GM23338 (cell line): Measurements from ENCODE around the gene TTC13.

Experiments used
- CREB1 ChIP-seq: fragments of 250-450 bp; sonication (Bioruptor Pico); IDR thresholded peaks from 2 replicates; pipeline ENCODE4 v1.5.0; 2020; ENCODE audit warnings: low read depth, mild to moderate bottlenecking, moderate library complexity
- CTCF ChIP-seq, 2 experiments: fragments of 200-600 bp in 1 of 2; sonication (generic) in 1 of 2; conservative IDR thresholded peaks; 2 replicates each; pipeline versions ENCODE4 v1.5.1 to v1.6.1; 2016 to 2017; ENCODE audit warnings: antibody characterized with exemption in 2 of 2, low read depth in 2 of 2, mild to moderate bottlenecking in 2 of 2, moderate library complexity in 1 of 2
- EZH2 ChIP-seq: fragments of 200-600 bp; sonication (generic); IDR thresholded peaks from one replicate; pipeline ENCODE4 v1.8.0; 2017; ENCODE audit warnings: antibody characterized with exemption, mild to moderate bottlenecking, low read depth; ENCODE audit not compliant: unreplicated experiment
- EZH2phosphoT487 ChIP-seq: fragments of 200-600 bp; sonication (generic); IDR thresholded peaks from one replicate; pipeline ENCODE4 v1.8.1; 2018; ENCODE audit warnings: antibody characterized with exemption; ENCODE audit not compliant: unreplicated experiment
- NANOG ChIP-seq: IDR thresholded peaks from 2 replicates; pipeline ENCODE4 v1.6.1; 2016; ENCODE audit warnings: antibody characterized with exemption, borderline replicate concordance
- POLR2AphosphoS5 ChIP-seq: IDR thresholded peaks from 2 replicates; pipeline ENCODE4 v1.6.1; 2016; ENCODE audit warnings: antibody characterized with exemption, low read depth
- STAT1 ChIP-seq: IDR thresholded peaks from one replicate; pipeline ENCODE4 v1.6.1; 2016; ENCODE audit warnings: antibody characterized with exemption; ENCODE audit not compliant: unreplicated experiment
- ZNF114 ChIP-seq: fragments of 250-450 bp; sonication (Bioruptor Pico); IDR thresholded peaks from 2 replicates; pipeline ENCODE4 v1.5.0; 2020; ENCODE audit warnings: mild to moderate bottlenecking, moderate library complexity
- TF ChIP-seq, protein P1 (sequence below): IDR thresholded peaks from one replicate; pipeline ENCODE4 v1.6.1; 2018; ENCODE audit warnings: antibody characterized with exemption; ENCODE audit not compliant: unreplicated experiment
- TF ChIP-seq, protein P2 (sequence below): IDR thresholded peaks from 2 replicates; pipeline ENCODE4 v1.6.1; 2016; ENCODE audit warnings: antibody characterized with exemption

GRCh38 chr1:230977761-230978490 lies 735 bp downstream of the TTC13 start:
- TF ChIP-seq, protein P1, sequence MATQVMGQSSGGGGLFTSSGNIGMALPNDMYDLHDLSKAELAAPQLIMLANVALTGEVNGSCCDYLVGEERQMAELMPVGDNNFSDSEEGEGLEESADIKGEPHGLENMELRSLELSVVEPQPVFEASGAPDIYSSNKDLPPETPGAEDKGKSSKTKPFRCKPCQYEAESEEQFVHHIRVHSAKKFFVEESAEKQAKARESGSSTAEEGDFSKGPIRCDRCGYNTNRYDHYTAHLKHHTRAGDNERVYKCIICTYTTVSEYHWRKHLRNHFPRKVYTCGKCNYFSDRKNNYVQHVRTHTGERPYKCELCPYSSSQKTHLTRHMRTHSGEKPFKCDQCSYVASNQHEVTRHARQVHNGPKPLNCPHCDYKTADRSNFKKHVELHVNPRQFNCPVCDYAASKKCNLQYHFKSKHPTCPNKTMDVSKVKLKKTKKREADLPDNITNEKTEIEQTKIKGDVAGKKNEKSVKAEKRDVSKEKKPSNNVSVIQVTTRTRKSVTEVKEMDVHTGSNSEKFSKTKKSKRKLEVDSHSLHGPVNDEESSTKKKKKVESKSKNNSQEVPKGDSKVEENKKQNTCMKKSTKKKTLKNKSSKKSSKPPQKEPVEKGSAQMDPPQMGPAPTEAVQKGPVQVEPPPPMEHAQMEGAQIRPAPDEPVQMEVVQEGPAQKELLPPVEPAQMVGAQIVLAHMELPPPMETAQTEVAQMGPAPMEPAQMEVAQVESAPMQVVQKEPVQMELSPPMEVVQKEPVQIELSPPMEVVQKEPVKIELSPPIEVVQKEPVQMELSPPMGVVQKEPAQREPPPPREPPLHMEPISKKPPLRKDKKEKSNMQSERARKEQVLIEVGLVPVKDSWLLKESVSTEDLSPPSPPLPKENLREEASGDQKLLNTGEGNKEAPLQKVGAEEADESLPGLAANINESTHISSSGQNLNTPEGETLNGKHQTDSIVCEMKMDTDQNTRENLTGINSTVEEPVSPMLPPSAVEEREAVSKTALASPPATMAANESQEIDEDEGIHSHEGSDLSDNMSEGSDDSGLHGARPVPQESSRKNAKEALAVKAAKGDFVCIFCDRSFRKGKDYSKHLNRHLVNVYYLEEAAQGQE, result no peak
- no peak for TF ChIP-seq CTCF (conservative IDR thresholded peaks at IDR 0.05; ENCODE audit: low read depth in 2 of 2)
- no peak for TF ChIP-seq EZH2
- TF ChIP-seq POLR2AphosphoS5, result no peak
- TF ChIP-seq CREB1 (CRISPR knock-in tag), result no peak
- TF ChIP-seq, protein P2, sequence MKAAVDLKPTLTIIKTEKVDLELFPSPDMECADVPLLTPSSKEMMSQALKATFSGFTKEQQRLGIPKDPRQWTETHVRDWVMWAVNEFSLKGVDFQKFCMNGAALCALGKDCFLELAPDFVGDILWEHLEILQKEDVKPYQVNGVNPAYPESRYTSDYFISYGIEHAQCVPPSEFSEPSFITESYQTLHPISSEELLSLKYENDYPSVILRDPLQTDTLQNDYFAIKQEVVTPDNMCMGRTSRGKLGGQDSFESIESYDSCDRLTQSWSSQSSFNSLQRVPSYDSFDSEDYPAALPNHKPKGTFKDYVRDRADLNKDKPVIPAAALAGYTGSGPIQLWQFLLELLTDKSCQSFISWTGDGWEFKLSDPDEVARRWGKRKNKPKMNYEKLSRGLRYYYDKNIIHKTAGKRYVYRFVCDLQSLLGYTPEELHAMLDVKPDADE, result no peak
- TF ChIP-seq ZNF114, result no peak
- TF ChIP-seq STAT1, result no peak
- no peak for TF ChIP-seq EZH2phosphoT487
- no peak for TF ChIP-seq NANOG
